Renal cortical epithelial cell (primary cell): Measurements from ENCODE around the gene NOP9. TPM values are rescaled to one million over a fixed set of nuclear protein-coding genes. Genes with fewer than 3 reads are reported as not detected.
A peak's percentile ranks its signal among the peaks of the same experiment; 100 is the strongest.
"Not testable (repeated sequence)": the region's sequence is repeated elsewhere in the genome, so short reads cannot be mapped to it uniquely, and the experiment has no call there.

ENCODE experiments used
- DNase-seq: peaks from one replicate; pipeline ENCODE4 v3.0.0-alpha.2; 2011; ENCODE audit warnings: low read depth
- total RNA-seq: library from RNA; depleted of rRNA; stranded (reverse); fragments of >200 nt; gene quantifications from 2 replicates; pipeline ENCODE4 v1.2.3, GENCODE V29; 2014

Gene NOP9
- total RNA-seq, 1 donor from 2014 or later = 23.2 TPM

DNA sequence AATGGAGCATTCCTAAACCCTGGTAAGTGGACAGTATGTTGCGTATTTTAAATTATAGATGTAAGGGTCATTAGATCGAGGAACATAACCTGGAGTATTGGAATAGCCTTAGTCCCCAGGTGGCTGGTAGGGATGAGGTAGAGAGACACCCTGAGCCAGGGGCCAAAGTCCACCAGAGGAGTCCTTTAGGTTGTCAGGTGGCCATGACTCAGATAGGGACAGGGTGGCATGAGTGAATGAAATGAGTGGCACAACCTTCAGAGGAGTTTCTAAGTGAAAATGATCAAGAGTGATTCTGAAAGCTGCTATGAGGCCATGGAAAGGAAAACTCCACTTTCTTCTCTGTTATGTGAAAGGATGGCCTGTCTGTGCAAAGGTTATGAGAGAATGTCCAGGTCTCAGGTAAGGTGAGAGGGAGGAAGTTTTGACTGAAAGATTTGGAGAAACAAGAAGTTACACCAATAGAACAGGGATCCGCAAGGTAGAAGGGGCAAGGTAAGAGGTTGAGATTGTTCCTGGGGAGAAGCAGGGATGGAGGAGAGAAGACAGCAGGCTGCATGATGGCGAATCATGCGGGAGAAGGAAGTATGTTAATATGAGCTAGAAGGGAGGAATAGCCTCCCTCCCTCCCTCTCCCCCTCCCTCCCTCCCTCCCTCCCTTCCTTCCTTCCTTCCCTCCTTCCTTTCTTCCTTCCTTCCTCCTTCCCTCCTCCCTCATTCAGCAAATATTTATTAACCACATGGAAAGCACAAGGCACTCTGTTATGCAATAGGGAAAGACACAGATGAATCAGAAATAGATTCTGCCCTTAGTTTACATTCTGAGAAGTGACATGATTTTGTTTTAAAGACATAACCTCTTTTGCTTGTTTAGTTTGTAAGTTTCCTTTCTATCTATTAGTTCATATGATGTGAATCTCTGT, 54.2 kb downstream of the NOP9 start:
- DNase-seq = peak; percentile 77

DNA sequence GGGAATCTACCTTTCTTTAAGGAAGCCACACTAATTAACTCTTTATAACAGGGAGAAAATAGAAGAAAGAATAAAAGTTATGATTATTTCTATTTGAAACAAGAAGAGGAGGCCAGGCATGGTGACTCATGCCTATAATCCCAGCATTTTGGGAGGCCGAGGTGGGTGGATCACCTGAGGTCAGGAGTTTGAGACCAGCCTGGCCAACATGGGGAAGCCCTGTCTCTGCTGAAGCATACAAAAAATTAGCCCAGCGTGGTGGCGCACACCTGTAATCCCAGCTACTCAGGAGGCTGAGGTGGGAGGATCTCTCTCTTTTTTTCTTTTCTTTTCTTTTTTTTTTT, 54.8 kb downstream of the NOP9 start:
- DNase-seq = not testable (repeated sequence)

DNA sequence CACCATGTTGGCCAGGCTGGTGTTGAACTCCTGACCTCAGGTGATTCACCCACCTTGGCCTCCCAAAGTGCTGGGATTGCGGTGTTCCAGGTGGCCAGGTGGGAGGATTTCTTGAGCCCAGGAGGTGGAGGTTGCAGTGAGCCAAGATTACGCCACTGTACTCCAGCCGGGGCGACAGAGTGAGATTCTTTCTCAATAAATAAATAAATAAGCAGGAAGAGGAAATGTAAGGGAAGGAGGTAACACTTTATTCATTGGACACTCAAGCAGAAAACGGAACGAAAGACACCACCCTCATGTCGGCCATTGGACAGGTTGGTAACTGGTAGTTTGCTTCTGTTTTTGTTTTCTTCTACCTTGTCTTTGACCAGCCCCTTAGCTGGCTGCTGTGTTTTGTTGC, 55.4 kb downstream of the NOP9 start:
- DNase-seq = no peak

DNA sequence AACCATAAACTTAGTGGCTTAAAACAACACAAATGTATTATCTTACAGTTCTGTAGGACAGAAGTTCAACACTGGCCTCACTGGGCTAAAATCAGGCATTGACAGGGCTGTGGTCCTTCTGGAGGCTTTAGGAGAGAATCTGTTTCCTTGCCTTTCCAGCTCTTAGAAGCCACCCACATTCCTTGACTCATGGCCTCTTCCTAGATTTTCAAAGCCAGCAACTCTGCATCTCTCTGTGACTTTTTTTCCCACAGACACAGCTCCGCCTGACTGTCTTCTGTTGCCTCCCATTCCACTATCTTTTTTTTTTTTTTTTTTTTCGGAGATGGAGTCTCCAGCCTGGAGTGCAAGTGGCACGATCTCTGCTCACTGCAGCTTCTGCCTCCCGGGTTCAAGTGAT, 56.6 kb downstream of the NOP9 start:
- DNase-seq = no peak

Other genes with a start within 250 kb of the NOP9 start
- gene CARMIL3, start 247.8 kb upstream of the NOP9 start, total RNA-seq = 0.10 TPM in 1 of 2 replicates, not detected in the other
- not detected in 2 replicates for gene CPNE6, start 228.3 kb upstream of the NOP9 start, total RNA-seq
- gene PCK2, start 205.5 kb upstream of the NOP9 start, total RNA-seq = 18.5 and 28.0 TPM in 2 replicates
- gene DCAF11, start 185.1 kb upstream of the NOP9 start, total RNA-seq = 73.8 and 112 TPM in 2 replicates
- gene NRL, start 184.9 kb upstream of the NOP9 start, total RNA-seq = 1.6 and 2.4 TPM in 2 replicates
- 0.25 TPM in 1 of 2 replicates, not detected in the other for gene FITM1, start 169.2 kb upstream of the NOP9 start, total RNA-seq
- gene PSME1, start 163.7 kb upstream of the NOP9 start, total RNA-seq = 209 and 265 TPM in 2 replicates
- gene EMC9, start 158.3 kb upstream of the NOP9 start, total RNA-seq = 10.1 and 20.7 TPM in 2 replicates
- gene PSME2, start 153.2 kb upstream of the NOP9 start, total RNA-seq = 69.3 and 258 TPM in 2 replicates
- gene RNF31, start 152.4 kb upstream of the NOP9 start, total RNA-seq = 52.1 and 52.6 TPM in 2 replicates
- 78.3 and 87.7 TPM in 2 replicates for gene IRF9, start 138.6 kb upstream of the NOP9 start, total RNA-seq
- 13.4 and 43.3 TPM in 2 replicates for gene REC8, start 127.8 kb upstream of the NOP9 start, total RNA-seq
- 47.4 and 76.0 TPM in 2 replicates for gene IPO4, start 111.0 kb upstream of the NOP9 start, total RNA-seq
- 75.4 and 153 TPM in 2 replicates for gene TM9SF1, start 104.4 kb upstream of the NOP9 start, total RNA-seq
- gene TSSK4, start 94.2 kb upstream of the NOP9 start, total RNA-seq = 0.05 TPM in 1 of 2 replicates, not detected in the other
- 38.4 and 65.1 TPM in 2 replicates for gene CHMP4A, start 86.4 kb upstream of the NOP9 start, total RNA-seq
- gene MDP1, start 83.8 kb upstream of the NOP9 start, total RNA-seq = 10.0 and 10.2 TPM in 2 replicates
- gene NEDD8, start 67.5 kb upstream of the NOP9 start, total RNA-seq = 146 and 185 TPM in 2 replicates
- 96.7 and 106 TPM in 2 replicates for gene GMPR2, start 66.9 kb upstream of the NOP9 start, total RNA-seq
- gene TINF2, start 57.2 kb upstream of the NOP9 start, total RNA-seq = 46.8 and 75.5 TPM in 2 replicates
- 0.45 and 1.6 TPM in 2 replicates for gene TGM1, start 36.7 kb upstream of the NOP9 start, total RNA-seq
- 25.2 and 29.7 TPM in 2 replicates for gene RABGGTA, start 28.3 kb upstream of the NOP9 start, total RNA-seq
- 18.3 and 29.9 TPM in 2 replicates for gene DHRS1, start 70 bp upstream of the NOP9 start, total RNA-seq
- gene CIDEB, start 8.1 kb downstream of the NOP9 start, total RNA-seq = 0.87 and 2.8 TPM in 2 replicates
- gene LTB4R2, start 10.3 kb downstream of the NOP9 start, total RNA-seq = 1.9 and 3.6 TPM in 2 replicates
- gene LTB4R, start 11.7 kb downstream of the NOP9 start, total RNA-seq = 0.17 and 1.3 TPM in 2 replicates
- 0.40 and 2.6 TPM in 2 replicates for gene ADCY4, start 35.2 kb downstream of the NOP9 start, total RNA-seq
- gene RIPK3, start 40.1 kb downstream of the NOP9 start, total RNA-seq = 1.8 and 9.7 TPM in 2 replicates
- gene NFATC4, start 68.3 kb downstream of the NOP9 start, total RNA-seq = 5.6 and 6.7 TPM in 2 replicates
- gene NYNRIN, start 99.2 kb downstream of the NOP9 start, total RNA-seq = 2.4 and 4.3 TPM in 2 replicates
- 0.52 and 1.2 TPM in 2 replicates for gene CBLN3, start 129.8 kb downstream of the NOP9 start, total RNA-seq
- 48.5 and 59.9 TPM in 2 replicates for gene KHNYN, start 130.1 kb downstream of the NOP9 start, total RNA-seq
- gene SDR39U1, start 142.9 kb downstream of the NOP9 start, total RNA-seq = 6.4 and 10.4 TPM in 2 replicates
- gene CMA1, start 208.4 kb downstream of the NOP9 start, total RNA-seq = not detected in 2 replicates